ENCODE results near the gene NHLRC4. TPM values are rescaled to one million over a fixed set of nuclear protein-coding genes. Genes with fewer than 3 reads are reported as not detected.
A peak's percentile ranks its signal among the peaks of the same experiment; 100 is the strongest.

NHLRC4 gene
- total and polyA plus RNA-seq, 5 donors, result 0.22 to 0.84 (median 0.56) TPM

DNA sequence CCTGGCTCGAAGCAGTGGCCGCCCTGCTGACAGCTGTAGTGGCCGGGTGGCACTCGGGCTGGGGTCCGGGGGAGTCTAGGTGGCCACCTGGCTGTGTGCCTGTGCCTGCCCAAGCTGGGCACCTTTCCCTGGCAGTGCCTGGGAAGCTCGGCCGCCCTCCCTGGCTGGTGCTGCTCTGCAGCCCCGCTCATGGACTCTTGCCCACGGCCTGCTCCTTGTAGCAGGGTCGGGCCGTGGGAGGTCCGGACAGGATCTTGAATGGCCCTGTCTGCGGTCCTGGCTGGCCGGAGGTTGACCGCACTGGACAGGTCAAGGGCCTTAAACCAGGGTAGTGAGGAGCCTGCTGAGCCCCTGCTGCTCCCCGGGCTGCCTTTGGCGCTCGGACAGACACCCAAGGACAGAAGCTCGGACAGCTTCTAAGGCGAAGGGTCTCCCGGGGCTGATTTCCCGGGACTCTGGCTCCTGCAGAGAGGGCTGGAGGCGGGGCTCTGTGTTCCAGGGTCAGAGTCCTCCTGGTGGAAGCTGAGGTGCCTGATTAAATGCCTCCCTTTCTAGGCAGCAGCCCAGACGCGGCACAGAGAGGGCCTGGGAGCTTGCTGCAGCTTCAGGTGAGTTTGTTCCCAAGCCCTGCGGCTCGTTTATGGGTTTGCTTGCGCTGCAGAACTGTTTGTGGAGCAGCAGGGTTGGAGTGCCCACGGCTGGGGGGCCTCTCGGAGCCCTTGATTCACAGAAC is 33.2 kb upstream of the NHLRC4 start:
- Histone ChIP-seq H3K9me3 (ENCODE audit: control insufficient read depth, low read length) (no peaks in the 10 kb centered on the region), H3K27me3 (ENCODE audit: control insufficient read depth, insufficient read depth) (no peaks in the 10 kb centered on the region), H3K4me3 (ENCODE audit: low read length) (no peak overlapping the region), H3K27ac (ENCODE audit: low read length) (no peak overlapping the region), H3K4me1 (ENCODE audit: control insufficient read depth, insufficient read depth, low read length) (peaks cover 9% of the 10 kb centered on the region)
- no peak for ATAC-seq
- no peak for DNase-seq
- 75% methylated on average over 30 of the region's 30 CpGs for WGBS
- intact Hi-C loops (cut with DNase I), result no loop called here

DNA sequence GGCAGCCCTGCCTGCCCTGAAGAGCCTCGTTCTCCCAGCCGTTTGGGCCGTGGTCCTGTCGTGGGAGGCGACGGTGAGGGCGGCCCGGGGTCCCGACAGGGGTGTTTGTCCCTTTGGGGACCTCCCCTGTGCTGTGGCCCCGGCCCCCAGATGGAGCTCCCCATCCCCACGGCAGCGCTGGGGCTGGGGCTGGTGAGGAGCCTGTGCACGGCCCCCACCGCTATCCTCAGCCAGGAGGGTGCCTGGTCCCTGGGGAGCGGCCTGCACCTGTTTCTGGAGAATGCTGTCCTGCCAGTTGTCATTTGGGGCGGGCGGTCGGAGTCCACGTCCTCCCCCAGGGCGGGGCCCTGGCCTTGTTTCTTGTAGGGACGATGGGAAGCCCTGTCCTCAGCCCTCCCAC is 32.7 kb upstream of the NHLRC4 start:
- Histone ChIP-seq H3K9me3 (ENCODE audit: control insufficient read depth, low read length) (no peaks in the 10 kb centered on the region), H3K27me3 (ENCODE audit: control insufficient read depth, insufficient read depth) (no peaks in the 10 kb centered on the region), H3K4me1 (ENCODE audit: control insufficient read depth, insufficient read depth, low read length) (peaks cover 4% of the 10 kb centered on the region), H3K4me3 (ENCODE audit: low read length) (no peak overlapping the region), H3K27ac (ENCODE audit: low read length) (no peak overlapping the region)
- no peak for ATAC-seq
- DNase-seq, result no peak
- intact Hi-C loops (cut with DNase I), result no loop called here
- 82% methylated on average over 21 of the region's 21 CpGs for WGBS

DNA sequence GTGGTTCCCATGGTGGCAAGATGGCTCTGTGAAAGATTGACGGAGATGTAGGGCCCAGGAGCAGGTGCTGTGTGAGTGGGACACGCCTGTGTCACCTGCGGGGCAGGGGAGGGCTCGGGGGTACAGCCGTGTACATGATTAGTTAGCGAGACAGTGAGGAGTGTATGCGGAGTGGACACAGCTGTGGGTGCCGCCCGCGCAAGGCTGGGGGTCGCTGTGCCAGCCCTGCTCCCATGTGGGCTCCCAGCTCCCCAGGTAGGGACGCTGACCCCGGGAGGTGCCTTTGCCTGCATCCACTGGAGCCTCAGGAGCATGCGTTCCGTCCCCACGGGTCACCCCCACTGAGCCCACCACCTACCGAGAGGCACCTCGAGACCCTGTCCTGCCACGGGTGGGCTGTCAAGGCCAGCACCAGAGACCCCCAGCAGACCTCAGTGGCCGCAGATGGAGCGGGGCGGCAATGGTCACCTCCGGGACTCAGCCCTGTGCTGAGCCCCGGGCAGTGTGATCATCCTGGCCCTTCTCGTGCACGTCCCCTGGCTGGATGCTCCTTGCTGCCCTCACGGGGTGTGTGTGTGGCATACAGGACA is 31.9 kb upstream of the NHLRC4 start:
- Histone ChIP-seq H3K9me3 (ENCODE audit: control insufficient read depth, low read length) (no peaks in the 10 kb centered on the region), H3K27ac (ENCODE audit: low read length) (no peak overlapping the region), H3K4me3 (ENCODE audit: low read length) (no peak overlapping the region), H3K27me3 (ENCODE audit: control insufficient read depth, insufficient read depth) (no peaks in the 10 kb centered on the region), H3K4me1 (ENCODE audit: control insufficient read depth, insufficient read depth, low read length) (no peaks in the 10 kb centered on the region)
- 92% methylated on average over 27 of the region's 27 CpGs for WGBS
- ATAC-seq (no peak), DNase-seq (no peak)
- intact Hi-C loops (cut with DNase I), result no loop called here

DNA sequence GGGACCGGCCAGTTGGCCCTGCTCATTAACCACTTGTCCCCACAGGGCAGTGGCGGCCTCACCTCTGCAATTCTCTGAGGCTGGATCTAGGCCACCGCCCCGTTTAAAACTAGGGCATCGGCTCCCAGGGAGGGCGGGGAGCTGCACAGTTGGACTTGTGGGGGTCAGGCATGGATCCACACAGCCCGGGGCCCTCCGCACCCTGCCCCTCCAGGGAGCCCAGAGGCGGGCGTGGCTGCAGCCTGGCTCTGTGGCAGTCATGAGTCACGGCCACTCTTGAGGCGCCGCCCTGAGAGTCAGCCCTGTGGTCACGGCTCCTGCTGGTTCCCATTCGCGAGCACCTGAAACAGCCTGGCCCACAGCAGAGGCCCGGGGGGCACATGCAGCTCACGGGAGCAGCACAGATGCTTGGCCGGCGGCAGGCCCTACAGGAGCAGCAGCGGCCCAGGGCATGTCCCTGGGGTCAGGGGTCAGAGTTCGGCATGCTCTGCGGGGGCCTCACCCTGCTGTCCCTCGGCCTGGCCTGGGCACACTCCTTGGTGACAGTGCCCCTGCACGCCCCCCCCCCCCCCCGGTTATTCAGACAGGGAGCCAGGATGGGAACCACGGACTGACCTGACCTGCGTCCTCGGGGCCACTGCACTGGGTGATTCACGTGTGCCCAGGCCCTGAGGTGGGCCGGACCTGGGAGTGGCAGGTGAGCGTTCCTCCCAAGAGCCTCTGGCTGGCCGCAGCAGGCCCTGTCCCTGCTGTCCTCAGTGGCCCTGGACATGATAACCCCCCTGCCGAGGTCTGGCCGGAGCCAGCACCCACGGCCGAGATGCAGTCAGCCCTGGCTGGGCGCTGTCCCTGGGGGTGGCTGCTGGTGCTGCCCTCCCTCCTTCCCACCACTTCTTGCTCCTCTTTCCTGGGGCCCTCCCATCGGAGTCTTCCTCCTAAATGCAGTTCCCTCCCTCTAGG is 31.1 kb upstream of the NHLRC4 start:
- Histone ChIP-seq H3K27me3 (ENCODE audit: control insufficient read depth, insufficient read depth) (no peaks in the 10 kb centered on the region), H3K27ac (ENCODE audit: low read length) (no peak overlapping the region), H3K4me3 (ENCODE audit: low read length) (no peak overlapping the region), H3K9me3 (ENCODE audit: control insufficient read depth, low read length) (no peaks in the 10 kb centered on the region), H3K4me1 (ENCODE audit: control insufficient read depth, insufficient read depth, low read length) (no peaks in the 10 kb centered on the region)
- ATAC-seq, result peak; percentile 18 to 52
- DNase-seq, result peak in 1 of 3 donors; percentile 61
- 84% methylated on average over 39 of the region's 39 CpGs for WGBS
- intact Hi-C loops (cut with DNase I), result no loop called here

DNA sequence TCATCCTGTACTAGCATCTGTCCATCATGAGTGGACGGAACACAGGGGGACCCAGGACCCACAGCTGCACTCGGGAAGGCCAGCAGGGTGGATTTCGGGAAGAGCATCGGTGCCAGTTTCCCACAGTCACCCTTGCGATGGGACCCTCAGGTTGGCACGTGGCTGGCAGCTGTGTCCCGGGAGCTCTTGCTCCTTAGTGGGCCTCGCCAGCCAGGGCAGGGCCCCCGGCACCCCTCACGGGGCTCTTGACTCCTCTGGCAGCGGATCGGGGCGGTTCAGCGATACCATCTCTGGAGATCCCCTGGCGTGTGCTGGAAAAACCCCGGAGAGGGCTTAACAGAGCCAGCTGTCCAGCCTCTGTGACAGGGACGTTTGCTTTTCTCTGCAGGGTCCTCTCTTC is 30.1 kb upstream of the NHLRC4 start:
- H3K4me1 ChIP-seq (ENCODE audit: control insufficient read depth, insufficient read depth, low read length), result no peaks in the 10 kb centered on the region
- intact Hi-C loops (cut with DNase I), result no loop called here
- no peaks in the 10 kb centered on the region for H3K9me3 ChIP-seq (ENCODE audit: control insufficient read depth, low read length)
- H3K4me3 ChIP-seq (ENCODE audit: low read length), result no peak overlapping the region
- WGBS, result 90% methylated on average over 17 of the region's 17 CpGs
- H3K27me3 ChIP-seq (ENCODE audit: control insufficient read depth, insufficient read depth), result no peaks in the 10 kb centered on the region
- DNase-seq (no peak), ATAC-seq (no peak)
- no peak overlapping the region for H3K27ac ChIP-seq (ENCODE audit: low read length)

DNA sequence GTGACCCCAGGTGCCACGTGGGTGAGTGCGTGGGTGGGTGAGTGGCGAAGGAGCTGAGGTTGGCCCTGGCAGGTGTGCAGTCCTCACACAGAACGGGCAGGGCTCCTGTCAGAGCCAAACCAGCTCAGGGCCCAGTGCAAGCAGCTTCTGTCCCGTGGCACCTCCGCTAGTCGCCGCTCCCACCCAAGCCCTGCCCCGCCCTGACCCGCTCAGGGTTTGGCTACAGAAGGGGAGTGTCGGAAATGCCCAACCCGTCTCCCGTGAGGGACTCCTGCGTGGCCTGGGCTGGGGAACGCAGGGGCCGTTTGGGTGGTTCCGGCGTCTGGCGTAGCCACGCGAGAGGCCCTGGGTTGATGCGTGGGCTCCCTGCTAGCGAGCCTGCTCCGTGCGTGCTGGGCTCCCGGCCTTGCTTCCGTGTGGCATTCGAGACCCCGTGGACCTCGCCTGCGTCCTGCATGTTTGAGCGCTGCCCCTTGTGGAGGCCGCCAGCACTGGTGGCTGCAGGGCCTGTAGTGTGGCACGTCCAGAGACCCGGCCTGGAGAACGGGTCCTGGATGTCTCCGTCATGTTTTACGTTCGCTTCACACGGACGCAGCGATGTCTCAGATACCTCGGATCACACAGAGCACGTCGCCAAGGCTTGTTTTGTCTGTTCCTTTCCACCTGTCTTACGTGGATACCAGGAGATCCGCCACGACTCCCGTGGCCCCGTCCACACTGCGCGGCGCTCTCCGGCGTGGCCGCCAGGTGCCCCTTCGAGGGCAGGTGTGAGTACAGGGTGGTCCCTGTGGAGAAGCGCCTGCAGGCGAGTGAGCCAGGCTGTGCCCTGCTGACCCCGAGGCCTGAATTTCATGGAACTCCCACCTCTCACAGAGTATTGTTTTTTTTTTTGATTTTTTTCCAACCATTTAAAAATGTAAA is 29.1 kb upstream of the NHLRC4 start:
- H3K27ac ChIP-seq (ENCODE audit: low read length), result no peak overlapping the region
- no peak for DNase-seq
- no peaks in the 10 kb centered on the region for H3K9me3 ChIP-seq (ENCODE audit: control insufficient read depth, low read length)
- H3K4me3 ChIP-seq (ENCODE audit: low read length), result no peak overlapping the region
- ATAC-seq, result no peak
- H3K4me1 ChIP-seq (ENCODE audit: control insufficient read depth, insufficient read depth, low read length), result no peaks in the 10 kb centered on the region
- intact Hi-C loops (cut with DNase I), result no loop called here
- WGBS, result 95% methylated on average over 60 of the region's 60 CpGs
- no peaks in the 10 kb centered on the region for H3K27me3 ChIP-seq (ENCODE audit: control insufficient read depth, insufficient read depth)

DNA sequence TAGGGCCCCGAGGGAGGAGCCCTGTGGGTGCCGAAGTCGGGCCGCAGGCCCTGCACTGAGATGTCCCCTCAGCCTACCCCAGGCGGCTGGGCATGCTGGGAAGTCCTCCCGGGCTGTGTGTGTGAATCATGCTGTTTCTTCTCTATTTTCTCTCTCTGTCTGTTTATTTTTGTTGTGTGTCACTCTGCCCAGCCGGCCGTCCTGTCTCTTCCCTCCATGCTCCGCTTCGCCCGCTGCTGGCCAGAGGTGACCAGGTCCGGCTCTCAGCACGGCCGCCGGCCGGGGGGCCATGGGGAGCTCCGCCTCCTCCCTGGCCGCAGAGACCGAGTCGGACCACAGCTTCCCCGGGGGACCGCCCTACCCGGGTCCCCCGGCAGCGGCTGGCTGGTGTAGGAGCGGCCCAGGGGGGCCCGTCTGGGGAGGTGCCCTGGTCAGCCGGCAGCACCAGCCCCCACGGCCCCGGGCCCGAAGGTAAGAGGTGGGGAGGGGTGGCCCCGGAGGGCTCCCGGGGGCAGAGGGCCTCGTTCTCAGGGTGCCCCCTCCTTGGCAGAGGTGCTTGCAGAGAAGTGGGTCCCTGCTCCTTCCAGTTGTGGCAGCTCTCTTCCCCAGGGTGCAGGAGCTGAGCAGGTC is 26.8 kb upstream of the NHLRC4 start:
- H3K4me3 ChIP-seq (ENCODE audit: low read length), result no peak overlapping the region
- no peak for ATAC-seq
- H3K9me3 ChIP-seq (ENCODE audit: control insufficient read depth, low read length), result no peaks in the 10 kb centered on the region
- intact Hi-C loops (cut with DNase I), result no loop called here
- no peak overlapping the region for H3K27ac ChIP-seq (ENCODE audit: low read length)
- 89% methylated on average over 34 of the region's 34 CpGs for WGBS
- H3K4me1 ChIP-seq (ENCODE audit: control insufficient read depth, insufficient read depth, low read length), result no peaks in the 10 kb centered on the region
- DNase-seq, result no peak
- H3K27me3 ChIP-seq (ENCODE audit: control insufficient read depth, insufficient read depth), result no peaks in the 10 kb centered on the region

DNA sequence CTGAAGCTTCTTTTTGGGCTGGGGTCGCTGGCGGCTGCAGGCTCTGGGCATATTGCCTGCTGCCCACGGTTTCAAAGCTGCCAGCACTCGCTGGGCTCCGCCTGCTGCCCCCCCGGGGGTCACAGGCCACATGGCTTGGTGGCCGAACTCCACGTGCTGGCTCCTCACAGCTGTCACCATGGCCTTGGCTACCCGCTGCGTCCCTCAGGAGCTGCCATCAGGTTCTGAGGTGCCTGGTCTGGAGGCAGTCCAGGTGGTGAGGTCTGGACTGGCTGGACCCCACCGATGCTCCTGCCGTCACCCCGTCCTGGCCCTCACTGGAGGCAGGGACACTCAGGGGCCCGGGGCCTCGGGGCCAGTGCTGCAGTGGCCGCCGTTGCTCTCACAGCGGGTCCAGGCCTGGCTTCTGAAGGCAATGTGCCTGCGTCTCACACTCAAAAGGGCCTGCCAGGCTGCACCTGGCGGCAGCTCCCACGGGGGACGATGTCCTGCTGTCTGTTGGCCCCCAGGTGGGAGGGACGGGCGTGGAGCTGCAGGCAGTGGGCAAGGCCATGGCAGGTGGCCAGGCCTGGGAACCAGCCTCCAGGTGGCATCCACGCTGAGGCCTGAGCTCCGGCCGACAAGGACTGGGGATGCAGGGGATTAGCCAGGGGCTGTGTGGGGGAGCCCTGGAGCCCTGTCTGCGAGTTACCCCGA is 26.0 kb upstream of the NHLRC4 start:
- WGBS, result 90% methylated on average over 29 of the region's 29 CpGs
- ATAC-seq (no peak), DNase-seq (no peak)
- Histone ChIP-seq H3K9me3 (ENCODE audit: control insufficient read depth, low read length) (no peaks in the 10 kb centered on the region), H3K27ac (ENCODE audit: low read length) (no peak overlapping the region), H3K4me1 (ENCODE audit: control insufficient read depth, insufficient read depth, low read length) (no peaks in the 10 kb centered on the region), H3K27me3 (ENCODE audit: control insufficient read depth, insufficient read depth) (no peaks in the 10 kb centered on the region), H3K4me3 (ENCODE audit: low read length) (no peak overlapping the region)
- intact Hi-C loops (cut with DNase I), result no loop called here

DNA sequence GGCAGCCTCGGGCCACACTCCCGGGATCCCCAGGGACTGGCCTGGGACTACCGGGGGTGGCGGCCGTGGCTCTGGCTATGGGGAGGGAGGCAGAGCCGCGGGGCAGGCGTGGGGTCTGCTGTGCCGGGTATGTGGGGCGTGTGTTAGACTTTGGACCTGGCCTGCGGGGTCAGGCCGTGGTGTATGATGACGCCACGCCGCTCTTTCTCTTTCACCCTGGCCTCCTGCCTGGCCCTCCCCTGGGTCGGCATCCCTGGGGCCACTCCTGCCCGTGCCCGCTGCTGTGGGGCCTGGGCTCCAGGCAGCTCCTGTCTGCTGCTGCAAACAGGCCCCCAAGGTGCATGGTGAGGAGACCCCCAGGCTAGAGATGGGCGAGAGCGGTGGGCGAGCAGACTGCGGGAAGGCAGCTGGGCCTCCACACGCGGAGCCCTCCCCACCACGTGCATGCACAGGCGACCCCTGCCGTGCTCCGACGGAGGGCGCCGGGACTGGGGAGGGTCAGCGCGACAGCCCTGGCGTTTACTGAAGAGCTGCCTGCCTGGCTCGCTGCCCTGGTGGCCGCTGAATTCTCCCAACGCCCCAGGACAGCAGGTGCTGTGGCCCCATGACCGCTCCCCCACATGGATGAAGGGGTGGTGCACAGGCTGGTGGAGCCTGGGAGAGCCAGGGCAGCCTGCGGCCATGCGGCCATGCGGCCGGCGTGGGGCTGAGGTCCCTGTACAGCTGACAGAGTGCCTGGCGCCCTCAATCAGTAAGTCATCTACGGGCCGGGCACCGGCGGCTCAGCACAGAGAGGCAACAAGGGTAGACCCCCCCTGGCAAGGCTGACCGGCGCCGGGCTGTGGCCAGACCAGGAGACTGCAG is 23.3 kb upstream of the NHLRC4 start:
- intact Hi-C loops (cut with DNase I), result no loop called here
- ATAC-seq (no peak), DNase-seq (no peak)
- Histone ChIP-seq H3K4me3 (ENCODE audit: low read length) (no peak overlapping the region), H3K27ac (ENCODE audit: low read length) (no peak overlapping the region), H3K27me3 (ENCODE audit: control insufficient read depth, insufficient read depth) (no peaks in the 10 kb centered on the region), H3K4me1 (ENCODE audit: control insufficient read depth, insufficient read depth, low read length) (no peaks in the 10 kb centered on the region), H3K9me3 (ENCODE audit: control insufficient read depth, low read length) (no peaks in the 10 kb centered on the region)
- whole genome bisulfite sequencing, result 93% methylated on average over 51 of the region's 51 CpGs

All from right cardiac atrium (tissue), 5 donors.